Activated T-helper 2 cell treated with anti-CD3 and anti-CD28 coated beads, Interferon-gamma antibody, Interleukin-2, Interleukin-4, amounts not matched to agents 10 μg/mL and 5 μg/mL and 100 μg/mL, durations not matched to agents 14 hours and 24 hours and 36 hours (primary cell): ENCODE results near the gene RAI2. TPM values are rescaled to one million over a fixed set of nuclear protein-coding genes. Genes with fewer than 3 reads are reported as not detected.

ENCODE experiments used
- DNase-seq: peaks from one replicate; pipeline ENCODE4 v3.0.0; 2021; ENCODE audit warnings: low spot score
- H3K27ac Mint-ChIP-seq: one replicate; pipeline ENCODE4 v1.8.0; 2021; ENCODE audit warnings: mixed read lengths
- H3K27me3 Mint-ChIP-seq: one replicate; pipeline ENCODE4 v1.8.0; 2021; ENCODE audit warnings: low read depth, mixed read lengths
- H3K36me3 Mint-ChIP-seq: one replicate; pipeline ENCODE4 v1.8.0; 2021; ENCODE audit warnings: low read depth, mixed read lengths
- H3K4me1 Mint-ChIP-seq: one replicate; pipeline ENCODE4 v1.8.0; 2021; ENCODE audit warnings: low read depth, mixed read lengths
- H3K4me3 Mint-ChIP-seq: one replicate; pipeline ENCODE4 v1.8.0; 2021; ENCODE audit warnings: low read depth, mild to moderate bottlenecking, moderate library complexity, mixed read lengths
- H3K9me3 Mint-ChIP-seq: one replicate; pipeline ENCODE4 v1.8.0; 2021; ENCODE audit warnings: mixed read lengths
- intact Hi-C: fragments of 100-400 bp; cut with micrococcal nuclease; formaldehyde crosslinking; loops from one replicate; pipeline ENCODE4 v1.15.1; 2023
- total RNA-seq: library from RNA; stranded (reverse); gene quantifications from 2 replicates; pipeline ENCODE4 v1.2.3, GENCODE V29; 2022

RAI2 gene
- total RNA-seq, 1 donor from 2014 or later = 0.16 TPM

- no peaks in the 10 kb centered on the region for H3K4me1 Mint-ChIP-seq
- no peaks in the 10 kb centered on the region for H3K27me3 Mint-ChIP-seq
- H3K4me3 Mint-ChIP-seq = no peak overlapping the region
- no peak overlapping the region for H3K27ac Mint-ChIP-seq
- no peaks in the 10 kb centered on the region for H3K9me3 Mint-ChIP-seq
- H3K36me3 Mint-ChIP-seq = no peaks in the 10 kb centered on the region
- no peak for DNase-seq
- intact Hi-C loops = no loop called here
Observed at GRCh38 chrX:17822351-17822750, 38.7 kb downstream of the RAI2 start.

DNA sequence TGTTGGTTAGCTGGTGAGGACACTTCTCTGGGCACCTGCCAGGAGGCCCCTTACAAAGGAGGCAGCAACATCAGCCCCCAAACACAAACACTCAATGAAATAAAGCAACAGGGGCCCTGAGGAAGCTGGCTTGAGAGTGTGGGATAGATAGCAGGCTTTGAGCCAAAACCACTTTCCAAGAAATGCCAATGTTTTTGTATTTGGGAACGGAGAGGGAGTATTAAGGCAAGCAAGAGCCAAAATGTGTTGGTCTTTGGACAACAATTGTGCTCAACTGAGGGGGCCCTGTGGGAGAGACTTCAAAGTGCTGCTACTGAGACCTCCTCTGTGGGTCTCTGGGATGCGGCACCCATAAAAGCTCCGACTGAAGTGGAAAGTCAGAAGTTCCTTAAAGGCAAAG, 41.0 kb downstream of the RAI2 start:
- H3K36me3 Mint-ChIP-seq = no peaks in the 10 kb centered on the region
- no peak overlapping the region for H3K27ac Mint-ChIP-seq
- H3K27me3 Mint-ChIP-seq = no peaks in the 10 kb centered on the region
- no peak for DNase-seq
- no peaks in the 10 kb centered on the region for H3K9me3 Mint-ChIP-seq
- H3K4me1 Mint-ChIP-seq = no peaks in the 10 kb centered on the region
- intact Hi-C loops = no loop called here
- no peak overlapping the region for H3K4me3 Mint-ChIP-seq

GRCh38 chrX:17818726-17819125, 42.4 kb downstream of the RAI2 start:
- no peak for DNase-seq
- Mint-ChIP-seq H3K4me1 (no peaks in the 10 kb centered on the region), H3K36me3 (no peaks in the 10 kb centered on the region), H3K27ac (no peak overlapping the region), H3K9me3 (no peaks in the 10 kb centered on the region), H3K27me3 (no peaks in the 10 kb centered on the region), H3K4me3 (no peak overlapping the region)
- intact Hi-C loops = no loop called here

DNA sequence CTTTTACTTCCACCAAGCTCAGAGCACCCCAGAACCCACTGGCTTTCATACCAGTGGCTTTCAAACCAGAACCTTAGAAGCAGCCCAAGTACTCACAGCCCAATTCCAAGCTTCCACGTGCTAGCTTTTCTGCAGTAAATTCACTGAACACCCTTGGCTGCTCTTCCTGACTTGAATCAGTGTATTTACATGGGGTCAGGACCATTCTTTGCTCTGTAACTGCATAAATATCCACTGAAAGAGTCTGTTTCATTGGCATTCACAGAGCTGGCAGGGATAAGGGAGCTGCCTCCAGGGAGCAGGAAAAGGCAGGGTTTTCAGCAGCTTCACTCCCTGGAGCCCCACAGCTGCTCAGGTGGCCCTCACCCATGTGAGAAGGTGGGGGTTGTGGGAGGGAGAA, 43.8 kb downstream of the RAI2 start:
- Mint-ChIP-seq H3K4me1 (no peaks in the 10 kb centered on the region), H3K27ac (no peak overlapping the region), H3K4me3 (no peak overlapping the region), H3K36me3 (no peaks in the 10 kb centered on the region), H3K9me3 (no peaks in the 10 kb centered on the region), H3K27me3 (no peaks in the 10 kb centered on the region)
- intact Hi-C loops = no loop called here
- no peak for DNase-seq

GRCh38 chrX:17814557-17814956, 46.5 kb downstream of the RAI2 start:
- Mint-ChIP-seq H3K36me3 (no peaks in the 10 kb centered on the region), H3K4me1 (no peaks in the 10 kb centered on the region), H3K27ac (no peak overlapping the region), H3K27me3 (no peaks in the 10 kb centered on the region), H3K9me3 (no peaks in the 10 kb centered on the region), H3K4me3 (no peak overlapping the region)
- DNase-seq = no peak
- intact Hi-C loops = no loop called here

DNA sequence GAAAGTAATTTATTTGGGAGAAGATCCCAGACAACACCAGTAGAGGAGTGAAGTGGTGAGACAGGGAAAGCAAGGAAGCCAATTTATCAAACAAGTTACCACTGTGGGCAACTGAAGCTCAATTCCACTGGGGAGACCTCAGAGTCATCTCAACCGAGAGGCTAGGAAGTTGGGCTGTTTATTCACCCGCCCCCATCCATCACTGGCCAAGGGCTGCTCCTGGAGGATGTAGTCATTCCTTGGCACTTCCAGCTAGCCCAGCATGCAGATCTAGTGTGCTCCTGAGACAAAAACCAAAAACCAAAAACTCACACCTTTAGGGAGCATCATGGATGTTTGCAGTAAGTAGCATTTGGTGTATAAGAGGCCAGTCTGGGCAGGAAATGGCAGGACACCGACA, 47.0 kb downstream of the RAI2 start:
- no peaks in the 10 kb centered on the region for H3K9me3 Mint-ChIP-seq
- intact Hi-C loops = no loop called here
- H3K4me1 Mint-ChIP-seq = no peaks in the 10 kb centered on the region
- no peak overlapping the region for H3K27ac Mint-ChIP-seq
- no peak for DNase-seq
- H3K4me3 Mint-ChIP-seq = no peak overlapping the region
- H3K27me3 Mint-ChIP-seq = no peaks in the 10 kb centered on the region
- H3K36me3 Mint-ChIP-seq = no peaks in the 10 kb centered on the region

- Mint-ChIP-seq H3K27me3 (peaks cover 1% of the 10 kb centered on the region), H3K27ac (no peak overlapping the region), H3K4me1 (no peaks in the 10 kb centered on the region), H3K9me3 (no peaks in the 10 kb centered on the region), H3K36me3 (no peaks in the 10 kb centered on the region), H3K4me3 (no peak overlapping the region)
- intact Hi-C loops = no loop called here
- DNase-seq = no peak
Observed at GRCh38 chrX:17813277-17813676, 47.8 kb downstream of the RAI2 start.

DNA sequence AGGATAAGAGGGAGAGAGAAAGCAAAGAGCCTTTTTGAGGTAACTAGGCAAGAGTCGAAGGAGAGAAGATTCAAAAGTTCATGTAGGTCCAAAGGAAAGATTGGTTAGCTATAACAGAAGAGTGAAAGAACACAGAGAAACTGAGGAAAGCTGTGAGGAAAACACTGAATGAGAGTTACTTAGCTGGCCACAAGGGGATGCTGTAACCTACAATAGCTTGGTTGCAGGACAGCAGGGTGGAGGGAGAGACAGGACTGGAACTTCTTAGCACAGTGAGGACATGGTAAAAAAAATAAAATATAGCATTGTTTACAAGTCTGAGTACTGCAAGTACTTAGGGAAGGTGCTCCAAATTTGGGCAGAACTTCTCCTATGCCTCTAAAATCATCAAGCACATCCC, 48.3 kb downstream of the RAI2 start:
- H3K4me3 Mint-ChIP-seq = no peak overlapping the region
- no peak overlapping the region for H3K27ac Mint-ChIP-seq
- no peaks in the 10 kb centered on the region for H3K4me1 Mint-ChIP-seq
- no peaks in the 10 kb centered on the region for H3K36me3 Mint-ChIP-seq
- no peaks in the 10 kb centered on the region for H3K9me3 Mint-ChIP-seq
- intact Hi-C loops = no loop called here
- H3K27me3 Mint-ChIP-seq = peaks cover 1% of the 10 kb centered on the region
- no peak for DNase-seq

DNA sequence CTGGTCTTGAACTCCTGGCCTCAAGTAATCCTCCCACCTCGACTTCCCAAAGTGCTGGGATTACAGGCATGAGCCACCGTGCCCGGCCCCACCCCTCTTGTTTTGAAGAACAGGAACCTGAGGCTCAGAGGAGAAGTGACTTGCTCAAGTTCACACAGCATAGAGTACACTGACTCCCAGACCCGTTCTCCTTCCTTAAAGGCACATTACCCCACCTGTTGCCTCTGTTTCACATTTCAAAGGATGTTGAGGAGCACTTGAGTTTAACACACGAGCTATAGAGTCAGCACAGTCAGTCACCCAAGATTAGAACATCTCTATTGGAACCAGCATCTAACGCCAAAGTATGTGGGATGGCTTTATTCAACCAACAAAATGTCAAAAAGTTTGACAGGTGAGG, 51.1 kb downstream of the RAI2 start:
- no peak for DNase-seq
- intact Hi-C loops = no loop called here
- no peaks in the 10 kb centered on the region for H3K4me1 Mint-ChIP-seq
- H3K4me3 Mint-ChIP-seq = no peak overlapping the region
- H3K36me3 Mint-ChIP-seq = no peaks in the 10 kb centered on the region
- H3K9me3 Mint-ChIP-seq = no peaks in the 10 kb centered on the region
- no peak overlapping the region for H3K27ac Mint-ChIP-seq
- peaks cover 1% of the 10 kb centered on the region for H3K27me3 Mint-ChIP-seq

DNA sequence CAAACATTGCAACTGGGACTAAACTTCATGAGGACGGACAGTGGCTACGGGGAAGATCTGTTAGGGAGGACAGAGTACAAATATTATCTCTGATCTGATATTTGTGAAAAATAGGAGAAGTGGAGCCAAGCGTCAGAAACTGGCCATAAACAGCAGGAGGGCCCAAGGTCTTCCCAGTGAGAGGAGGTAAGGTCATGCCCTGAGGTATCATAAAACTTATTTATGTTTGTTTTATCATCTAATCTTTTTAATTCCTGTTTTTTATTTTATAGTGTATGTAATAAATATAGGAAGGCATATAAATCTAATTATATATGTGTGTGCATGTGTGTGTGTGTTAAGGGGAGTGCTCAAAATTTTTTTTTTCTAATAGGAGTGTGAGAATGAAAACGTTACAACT, 51.8 kb downstream of the RAI2 start:
- Mint-ChIP-seq H3K27ac (no peak overlapping the region), H3K9me3 (no peaks in the 10 kb centered on the region), H3K36me3 (no peaks in the 10 kb centered on the region), H3K4me3 (no peak overlapping the region), H3K27me3 (peaks cover 1% of the 10 kb centered on the region), H3K4me1 (no peaks in the 10 kb centered on the region)
- no peak for DNase-seq
- intact Hi-C loops = no loop called here

GRCh38 chrX:17805120-17805519, 56.0 kb downstream of the RAI2 start:
- no peaks in the 10 kb centered on the region for H3K9me3 Mint-ChIP-seq

GRCh38 chrX:17803449-17803848, 57.6 kb downstream of the RAI2 start:
- Mint-ChIP-seq H3K27me3 (no peaks in the 10 kb centered on the region), H3K4me3 (no peak overlapping the region), H3K9me3 (no peaks in the 10 kb centered on the region), H3K4me1 (no peaks in the 10 kb centered on the region), H3K36me3 (no peaks in the 10 kb centered on the region), H3K27ac (no peak overlapping the region)
- intact Hi-C loops = no loop called here
- DNase-seq = no peak

More at GRCh38 chrX:17805120-17805519, 56.0 kb downstream of the RAI2 start:
- H3K27ac Mint-ChIP-seq = no peak overlapping the region
- no peak for DNase-seq
- H3K4me1 Mint-ChIP-seq = no peaks in the 10 kb centered on the region
- intact Hi-C loops = no loop called here
- no peak overlapping the region for H3K4me3 Mint-ChIP-seq
- no peaks in the 10 kb centered on the region for H3K36me3 Mint-ChIP-seq
- peaks cover 1% of the 10 kb centered on the region for H3K27me3 Mint-ChIP-seq

- no peak overlapping the region for H3K4me3 Mint-ChIP-seq
- no peaks in the 10 kb centered on the region for H3K9me3 Mint-ChIP-seq
- H3K27me3 Mint-ChIP-seq = no peaks in the 10 kb centered on the region
- no peaks in the 10 kb centered on the region for H3K36me3 Mint-ChIP-seq
- H3K4me1 Mint-ChIP-seq = no peaks in the 10 kb centered on the region
- DNase-seq = no peak
- H3K27ac Mint-ChIP-seq = no peak overlapping the region
- intact Hi-C loops = no loop called here
Observed at GRCh38 chrX:17802756-17803155, 58.3 kb downstream of the RAI2 start.

DNA sequence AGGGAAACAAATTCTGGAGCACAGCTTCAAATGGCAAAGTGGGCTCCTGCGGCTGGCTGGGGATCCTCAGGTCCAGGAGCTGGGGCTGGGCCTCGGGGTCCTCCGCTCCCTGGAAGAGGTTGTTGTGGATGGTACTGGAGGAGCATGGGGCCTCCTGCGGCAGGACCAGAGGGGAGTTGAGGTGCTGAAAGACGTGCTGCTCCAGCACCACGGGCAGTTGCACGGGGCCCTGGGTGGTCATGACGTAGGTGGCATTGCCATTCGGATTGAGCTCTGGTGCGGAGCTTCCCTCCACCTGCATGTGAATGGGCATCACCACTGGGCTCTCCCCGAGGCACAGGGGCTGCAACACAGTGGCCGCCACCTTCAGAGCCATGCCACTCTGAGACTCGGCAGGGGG, 59.7 kb downstream of the RAI2 start:
- intact Hi-C loops = no loop called here
- no peaks in the 10 kb centered on the region for H3K4me1 Mint-ChIP-seq
- no peaks in the 10 kb centered on the region for H3K9me3 Mint-ChIP-seq
- no peak overlapping the region for H3K4me3 Mint-ChIP-seq
- DNase-seq = no peak
- no peaks in the 10 kb centered on the region for H3K36me3 Mint-ChIP-seq
- H3K27me3 Mint-ChIP-seq = no peaks in the 10 kb centered on the region
- H3K27ac Mint-ChIP-seq = no peak overlapping the region
